OCI-LY1 (cell line): ENCODE data around the gene GMPR.

ENCODE experiments used
- EZH2 ChIP-seq: fragments of 200-600 bp; sonication (generic), shearing (Covaris generic); IDR thresholded peaks from 2 replicates; pipeline ENCODE4 v1.8.0; 2017; ENCODE audit warnings: borderline replicate concordance, mixed run types, mild to moderate bottlenecking, antibody characterized with exemption, low read length, moderate library complexity, mixed read lengths
- TF ChIP-seq, protein P1 (sequence below): fragments of 200-600 bp; sonication (generic), shearing (Covaris generic); IDR thresholded peaks from 2 replicates; pipeline ENCODE4 v1.5.1; 2017; ENCODE audit warnings: mild to moderate bottlenecking, antibody characterized with exemption, low read length, moderate library complexity, mixed read lengths

DNA sequence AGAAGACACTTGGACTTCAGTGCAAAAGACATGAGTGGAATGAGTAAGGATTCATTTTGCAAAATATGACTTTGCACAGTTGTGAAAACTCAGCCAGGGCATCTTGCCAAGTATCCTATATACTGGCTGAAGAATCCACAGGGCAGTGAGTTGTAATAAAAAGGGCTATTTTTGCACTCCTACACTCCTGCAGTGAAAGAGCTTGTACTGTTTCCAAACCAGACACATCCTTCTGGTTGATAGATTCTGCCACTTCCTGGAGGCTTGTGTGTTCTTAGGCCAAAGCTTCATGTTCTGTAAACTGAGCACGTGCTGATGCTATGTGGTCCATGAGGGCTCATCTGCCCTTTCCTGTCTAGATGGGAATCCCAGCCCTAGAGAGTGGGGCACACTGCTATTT, 34.9 kb downstream of the GMPR start:
- TF ChIP-seq, protein P1, sequence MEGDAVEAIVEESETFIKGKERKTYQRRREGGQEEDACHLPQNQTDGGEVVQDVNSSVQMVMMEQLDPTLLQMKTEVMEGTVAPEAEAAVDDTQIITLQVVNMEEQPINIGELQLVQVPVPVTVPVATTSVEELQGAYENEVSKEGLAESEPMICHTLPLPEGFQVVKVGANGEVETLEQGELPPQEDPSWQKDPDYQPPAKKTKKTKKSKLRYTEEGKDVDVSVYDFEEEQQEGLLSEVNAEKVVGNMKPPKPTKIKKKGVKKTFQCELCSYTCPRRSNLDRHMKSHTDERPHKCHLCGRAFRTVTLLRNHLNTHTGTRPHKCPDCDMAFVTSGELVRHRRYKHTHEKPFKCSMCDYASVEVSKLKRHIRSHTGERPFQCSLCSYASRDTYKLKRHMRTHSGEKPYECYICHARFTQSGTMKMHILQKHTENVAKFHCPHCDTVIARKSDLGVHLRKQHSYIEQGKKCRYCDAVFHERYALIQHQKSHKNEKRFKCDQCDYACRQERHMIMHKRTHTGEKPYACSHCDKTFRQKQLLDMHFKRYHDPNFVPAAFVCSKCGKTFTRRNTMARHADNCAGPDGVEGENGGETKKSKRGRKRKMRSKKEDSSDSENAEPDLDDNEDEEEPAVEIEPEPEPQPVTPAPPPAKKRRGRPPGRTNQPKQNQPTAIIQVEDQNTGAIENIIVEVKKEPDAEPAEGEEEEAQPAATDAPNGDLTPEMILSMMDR, result no peak
- TF ChIP-seq EZH2, result no peak
